Endodermal cell (in vitro differentiated cells): ENCODE measurements around the gene CMIP. TPM values are rescaled to one million over a fixed set of nuclear protein-coding genes. Genes with fewer than 3 reads are reported as not detected.

Source experiments
- DNase-seq: peaks from one replicate; pipeline ENCODE4 v3.0.0-alpha.2; 2017
- H3K27ac ChIP-seq: 2 replicates; pipeline ENCODE4 v1.5.1; 2013; ENCODE audit warnings: mild to moderate bottlenecking, low read depth, low read length, moderate library complexity
- H3K27me3 ChIP-seq: 2 replicates; pipeline ENCODE4 v1.6.1; 2013; ENCODE audit warnings: mild to moderate bottlenecking, low read length, moderate library complexity; ENCODE audit not compliant: insufficient read depth, control insufficient read depth, poor library complexity, severe bottlenecking
- H3K36me3 ChIP-seq: 2 replicates; pipeline ENCODE4 v1.7.0; 2013; ENCODE audit warnings: mild to moderate bottlenecking, low read length, moderate library complexity; ENCODE audit not compliant: control insufficient read depth, insufficient read depth
- H3K4me1 ChIP-seq: one replicate; pipeline ENCODE4 v1.7.0; 2013; ENCODE audit warnings: low read length; ENCODE audit not compliant: control insufficient read depth, insufficient read depth
- H3K4me3 ChIP-seq: 2 replicates; pipeline ENCODE4 v1.5.1; 2013; ENCODE audit warnings: mild to moderate bottlenecking, low read length, moderate library complexity
- H3K9ac ChIP-seq: 2 replicates; pipeline ENCODE4 v1.6.1; 2013; ENCODE audit warnings: mild to moderate bottlenecking, low read length, moderate library complexity; ENCODE audit not compliant: poor library complexity, severe bottlenecking; ENCODE audit errors: extremely low read depth
- H3K9me3 ChIP-seq: 2 replicates; pipeline ENCODE4 v1.6.1; 2013; ENCODE audit warnings: mild to moderate bottlenecking, low read length, moderate library complexity; ENCODE audit not compliant: control insufficient read depth
- H3K27ac Mint-ChIP-seq: 2 replicates; pipeline ENCODE4 v1.8.0; 2020; ENCODE audit warnings: mixed read lengths
- H3K27me3 Mint-ChIP-seq: 2 replicates; pipeline ENCODE4 v1.8.0; 2021; ENCODE audit warnings: mild to moderate bottlenecking, mixed read lengths; ENCODE audit not compliant: insufficient read depth
- H3K36me3 Mint-ChIP-seq: 2 replicates; pipeline ENCODE4 v1.8.0; 2020; ENCODE audit warnings: low read depth, mixed read lengths
- H3K4me1 Mint-ChIP-seq: 2 replicates; pipeline ENCODE4 v1.8.0; 2020; ENCODE audit warnings: mixed read lengths
- H3K4me3 Mint-ChIP-seq: 2 replicates; pipeline ENCODE4 v1.8.0; 2020; ENCODE audit warnings: mild to moderate bottlenecking, moderate library complexity, mixed read lengths
- H3K9me3 Mint-ChIP-seq: 2 replicates; pipeline ENCODE4 v1.8.0; 2020; ENCODE audit warnings: mild to moderate bottlenecking, mixed read lengths
- WGBS, 2 experiments: methylation state at CpG; one replicate each; pipeline versions ENCODE4 v1.1.5 to v1.1.7; 2013; ENCODE audit warnings: missing lambda C conversion rate in 2 of 2, mixed read lengths in 1 of 2; ENCODE audit not compliant: insufficient coverage in 1 of 2, insufficient read length in 1 of 2; 5-methylcytosine and 5-hydroxymethylcytosine counted together
- total RNA-seq, 2 donors: library from RNA; stranded (reverse); fragmentation: NEBNext Ultra II Directional in 1 of 2; extraction: Animal tissue kit (Norgen Biotek cat#: 25700) in 1 of 2; gene quantifications; 2 replicates in 1 of 2; 3 replicates in 1 of 2; pipeline ENCODE4 v1.2.1, GENCODE V29; 2021
- TF ChIP-seq, protein P1 (sequence below): fragments of 200-600 bp; sonication (generic); conservative IDR thresholded peaks from 2 replicates; pipeline ENCODE4 v1.5.0; 2021; ENCODE audit warnings: antibody characterized with exemption, mild to moderate bottlenecking

Gene CMIP
- total RNA-seq, 2 donors from 2014 or later = 64.0 to 64.7 TPM

DNA sequence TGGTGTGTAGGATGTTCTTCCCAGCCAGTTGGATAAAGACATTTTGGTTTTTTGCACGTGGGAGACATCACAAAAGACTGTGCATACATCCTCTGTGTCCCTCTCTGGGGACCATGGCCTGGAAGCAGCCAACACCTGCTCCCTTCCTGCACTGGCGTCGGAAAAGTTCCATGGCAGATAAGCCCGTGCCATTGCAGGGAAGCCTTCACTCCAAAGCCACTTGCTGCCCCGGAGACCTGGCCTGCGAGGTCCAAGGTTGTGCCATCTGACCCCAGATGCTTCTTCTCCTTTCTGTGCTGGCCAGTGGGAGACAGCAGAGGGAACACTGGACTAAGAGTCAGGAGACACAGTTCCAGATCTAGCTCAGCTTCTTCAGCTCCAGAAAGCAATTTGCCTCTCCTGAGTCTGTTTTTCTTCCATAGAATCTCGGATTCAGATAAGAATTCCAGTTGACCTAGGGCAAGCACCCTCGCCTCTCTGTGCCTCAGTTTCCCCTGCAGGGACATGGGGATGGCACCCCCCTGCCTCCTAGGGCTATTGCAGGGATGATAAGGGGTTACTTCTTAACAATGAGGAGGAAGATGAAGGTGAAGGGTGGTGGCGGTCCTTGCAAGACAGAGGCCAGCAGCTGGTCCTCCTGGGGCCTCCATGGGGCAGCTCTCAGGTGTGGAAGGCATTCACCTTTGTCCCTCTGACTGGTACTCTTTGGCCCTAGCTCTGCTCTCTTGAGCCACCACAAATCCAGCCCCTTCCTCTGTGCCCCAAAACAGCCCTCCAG, 134.2 kb downstream of the CMIP start:
- Histone ChIP-seq H3K36me3 (peaks cover 7% of the 10 kb centered on the region), H3K27me3 (no peaks in the 10 kb centered on the region), H3K27ac (no peak overlapping the region), H3K4me3 (no peak overlapping the region), H3K9me3 (no peaks in the 10 kb centered on the region), H3K9ac (no peak overlapping the region), H3K4me1 (no peaks in the 10 kb centered on the region)
- Mint-ChIP-seq H3K9me3 (no peaks in the 10 kb centered on the region), H3K27ac (no peak overlapping the region), H3K4me1 (peaks cover 5% of the 10 kb centered on the region), H3K4me3 (no peak overlapping the region), H3K27me3 (no peaks in the 10 kb centered on the region), H3K36me3 (peaks cover 3% of the 10 kb centered on the region)
- TF ChIP-seq, protein P1, sequence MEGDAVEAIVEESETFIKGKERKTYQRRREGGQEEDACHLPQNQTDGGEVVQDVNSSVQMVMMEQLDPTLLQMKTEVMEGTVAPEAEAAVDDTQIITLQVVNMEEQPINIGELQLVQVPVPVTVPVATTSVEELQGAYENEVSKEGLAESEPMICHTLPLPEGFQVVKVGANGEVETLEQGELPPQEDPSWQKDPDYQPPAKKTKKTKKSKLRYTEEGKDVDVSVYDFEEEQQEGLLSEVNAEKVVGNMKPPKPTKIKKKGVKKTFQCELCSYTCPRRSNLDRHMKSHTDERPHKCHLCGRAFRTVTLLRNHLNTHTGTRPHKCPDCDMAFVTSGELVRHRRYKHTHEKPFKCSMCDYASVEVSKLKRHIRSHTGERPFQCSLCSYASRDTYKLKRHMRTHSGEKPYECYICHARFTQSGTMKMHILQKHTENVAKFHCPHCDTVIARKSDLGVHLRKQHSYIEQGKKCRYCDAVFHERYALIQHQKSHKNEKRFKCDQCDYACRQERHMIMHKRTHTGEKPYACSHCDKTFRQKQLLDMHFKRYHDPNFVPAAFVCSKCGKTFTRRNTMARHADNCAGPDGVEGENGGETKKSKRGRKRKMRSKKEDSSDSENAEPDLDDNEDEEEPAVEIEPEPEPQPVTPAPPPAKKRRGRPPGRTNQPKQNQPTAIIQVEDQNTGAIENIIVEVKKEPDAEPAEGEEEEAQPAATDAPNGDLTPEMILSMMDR = no peak
- DNase-seq = no peak
- WGBS, 2 experiments = 92 to 93% methylated on average over 9 of the region's 9 CpGs

DNA sequence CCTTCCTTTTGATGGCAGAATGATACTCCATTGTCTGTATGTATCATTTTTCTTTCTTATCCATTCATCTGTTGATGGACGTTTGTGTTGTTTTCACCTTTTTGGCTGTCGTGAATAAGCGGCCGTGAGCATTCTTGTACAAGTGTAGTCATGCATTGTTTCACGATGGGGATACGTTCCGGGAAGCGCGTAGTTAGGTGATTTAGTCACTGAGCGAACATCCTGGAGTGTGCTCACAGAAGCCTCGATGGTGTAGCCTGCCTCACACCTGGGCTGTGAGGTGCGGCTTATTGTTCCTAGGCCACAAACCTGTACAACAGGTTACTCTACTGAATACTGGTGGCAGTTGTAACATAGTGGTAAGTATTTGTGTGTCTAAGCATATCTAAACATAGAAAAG, 136.5 kb downstream of the CMIP start:
- Mint-ChIP-seq H3K36me3 (peaks cover 8% of the 10 kb centered on the region), H3K4me1 (peaks cover 11% of the 10 kb centered on the region), H3K27me3 (no peaks in the 10 kb centered on the region), H3K4me3 (no peak overlapping the region), H3K9me3 (no peaks in the 10 kb centered on the region), H3K27ac (no peak overlapping the region)
- TF ChIP-seq, protein P1 = no peak
- no peak overlapping the region for H3K4me3 ChIP-seq
- no peak overlapping the region for H3K9ac ChIP-seq
- DNase-seq = no peak
- H3K27me3 ChIP-seq = no peaks in the 10 kb centered on the region
- H3K27ac ChIP-seq = no peak overlapping the region
- 87 to 88% methylated on average over 10 to 12 of the region's 12 CpGs for WGBS, 2 experiments
- peaks cover 6% of the 10 kb centered on the region for H3K4me1 ChIP-seq
- no peaks in the 10 kb centered on the region for H3K9me3 ChIP-seq
- H3K36me3 ChIP-seq = peaks cover 11% of the 10 kb centered on the region

DNA sequence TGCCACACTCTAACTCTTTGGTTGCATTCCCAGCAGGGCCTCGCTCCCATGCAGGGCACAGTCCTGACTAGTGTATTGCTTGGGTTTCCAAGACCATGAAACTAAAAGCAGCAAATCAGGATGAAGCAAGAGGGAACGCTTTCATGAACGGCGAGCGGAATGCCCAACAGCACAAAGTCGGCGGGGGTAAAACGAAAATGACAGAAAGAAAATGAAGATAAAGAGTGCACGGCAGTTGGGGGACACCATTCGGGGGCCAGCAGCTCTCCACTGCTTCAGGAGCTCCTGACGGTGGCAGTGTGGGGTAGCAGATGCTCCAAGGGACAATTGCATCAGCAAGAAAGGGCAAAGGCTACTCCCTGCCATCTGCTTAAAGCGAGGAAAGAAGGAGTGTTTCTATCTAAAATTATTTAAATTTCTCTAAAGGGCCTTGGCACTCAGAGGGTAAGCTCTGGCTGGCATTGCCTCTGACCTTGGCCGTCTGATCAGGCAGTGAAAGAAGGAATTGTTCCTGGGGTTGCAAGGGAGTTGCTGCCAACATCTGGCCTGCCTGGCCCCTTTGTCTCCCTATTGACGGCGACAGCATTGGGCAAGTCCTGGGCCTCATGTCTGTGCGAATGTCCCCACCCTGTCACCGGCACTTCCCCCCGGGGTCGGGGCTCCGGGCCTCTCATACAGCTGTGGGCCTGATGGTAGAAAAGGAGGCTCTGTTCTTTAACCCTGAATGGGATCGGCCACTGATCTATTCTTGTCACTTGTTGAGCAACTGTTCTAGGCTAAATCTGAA, 138.2 kb downstream of the CMIP start:
- no peaks in the 10 kb centered on the region for H3K27me3 ChIP-seq
- 87 to 93% methylated on average over 17 to 21 of the region's 21 CpGs for WGBS, 2 experiments
- H3K27ac ChIP-seq = peak overlapping the region; percentile 62
- peaks cover 8% of the 10 kb centered on the region for H3K36me3 Mint-ChIP-seq
- peaks cover 14% of the 10 kb centered on the region for H3K4me1 ChIP-seq
- peak; percentile 69 for DNase-seq
- TF ChIP-seq, protein P1 = peak; percentile 67
- H3K9me3 Mint-ChIP-seq = no peaks in the 10 kb centered on the region
- no peaks in the 10 kb centered on the region for H3K9me3 ChIP-seq
- H3K4me1 Mint-ChIP-seq = peaks cover 24% of the 10 kb centered on the region
- H3K4me3 ChIP-seq = no peak overlapping the region
- H3K27me3 Mint-ChIP-seq = no peaks in the 10 kb centered on the region
- H3K27ac Mint-ChIP-seq = peak overlapping the region; percentile 20
- H3K36me3 ChIP-seq = peaks cover 6% of the 10 kb centered on the region
- H3K4me3 Mint-ChIP-seq = no peak overlapping the region
- no peak overlapping the region for H3K9ac ChIP-seq
